Activated naive CD4-positive, alpha-beta T cell treated with Interleukin-2 at 50 U/mL for 16 hours (primary cell): Measurements from ENCODE around the gene FHL1.
A peak's percentile ranks its signal among the peaks of the same experiment; 100 is the strongest.

Source experiments
- DNase-seq: peaks from one replicate; pipeline ENCODE4 v3.0.0-alpha.2; 2020

The FHL1 gene

GRCh38 chrX:136190038-136190713 lies 42.8 kb downstream of the FHL1 start:
- DNase-seq, result no peak

GRCh38 chrX:136191171-136191570 lies 43.8 kb downstream of the FHL1 start:
- DNase-seq, result no peak

- DNase-seq, result no peak
These were observed 44.8 kb downstream of the FHL1 start for GRCh38 chrX:136192135-136192534.

- DNase-seq, result no peak
These were observed 45.6 kb downstream of the FHL1 start for GRCh38 chrX:136192839-136193414.

- DNase-seq, result no peak
These were observed 46.4 kb downstream of the FHL1 start for GRCh38 chrX:136193771-136194170.

- no peak for DNase-seq
These were observed 47.2 kb downstream of the FHL1 start for GRCh38 chrX:136194536-136194935.

- no peak for DNase-seq
These were observed 47.9 kb downstream of the FHL1 start for GRCh38 chrX:136195247-136195646.

- DNase-seq, result no peak
These were observed 49.4 kb downstream of the FHL1 start for GRCh38 chrX:136196691-136197155.

- DNase-seq, result no peak
These were observed 50.7 kb downstream of the FHL1 start for GRCh38 chrX:136198010-136198409.

GRCh38 chrX:136198678-136199243 lies 51.4 kb downstream of the FHL1 start:
- no peak for DNase-seq

- no peak for DNase-seq
These were observed 52.0 kb downstream of the FHL1 start for GRCh38 chrX:136199365-136199764.

GRCh38 chrX:136200466-136200865 lies 53.1 kb downstream of the FHL1 start:
- DNase-seq, result no peak

GRCh38 chrX:136201601-136202000 lies 54.3 kb downstream of the FHL1 start:
- DNase-seq, result no peak

GRCh38 chrX:136202889-136203288 lies 55.6 kb downstream of the FHL1 start:
- no peak for DNase-seq

- DNase-seq, result no peak
These were observed 56.1 kb downstream of the FHL1 start for GRCh38 chrX:136203438-136203837.

GRCh38 chrX:136203951-136204350 lies 56.6 kb downstream of the FHL1 start:
- no peak for DNase-seq

GRCh38 chrX:136204571-136204970 lies 57.2 kb downstream of the FHL1 start:
- DNase-seq, result no peak

- no peak for DNase-seq
These were observed 58.6 kb downstream of the FHL1 start for GRCh38 chrX:136205882-136206380.

- DNase-seq, result no peak
These were observed 59.6 kb downstream of the FHL1 start for GRCh38 chrX:136206916-136207315.

- no peak for DNase-seq
These were observed 60.2 kb downstream of the FHL1 start for GRCh38 chrX:136207546-136207945.

- peak; percentile 35 for DNase-seq
These were observed 61.8 kb downstream of the FHL1 start for GRCh38 chrX:136209016-136209738.

- DNase-seq, result no peak
These were observed 62.4 kb downstream of the FHL1 start for GRCh38 chrX:136209751-136210150.

- no peak for DNase-seq
These were observed 62.9 kb downstream of the FHL1 start for GRCh38 chrX:136210243-136210642.

GRCh38 chrX:136210806-136211205 lies 63.5 kb downstream of the FHL1 start:
- DNase-seq, result no peak
